Parathyroid adenoma (tissue), 2 donors: Measurements from ENCODE around the gene BANP.

Experiments
- H2AFZ ChIP-seq: fragments of 300-600 bp; sonication (generic); one replicate; pipeline ENCODE4 v1.7.0; 2017; ENCODE audit warnings: antibody characterized with exemption, mild to moderate bottlenecking
- H3K27ac ChIP-seq: fragments of 300-600 bp; sonication (generic); one replicate; pipeline ENCODE4 v1.7.0; 2017
- H3K27me3 ChIP-seq: fragments of 300-600 bp; sonication (generic); one replicate; pipeline ENCODE4 v1.7.0; 2017; ENCODE audit warnings: low read length; ENCODE audit not compliant: control insufficient read depth, insufficient read depth
- H3K36me3 ChIP-seq: fragments of 300-600 bp; sonication (generic); one replicate; pipeline ENCODE4 v1.7.0; 2017; ENCODE audit warnings: low read length; ENCODE audit not compliant: control insufficient read depth, insufficient read depth
- H3K4me1 ChIP-seq: fragments of 300-600 bp; sonication (generic); one replicate; pipeline ENCODE4 v1.7.0; 2017; ENCODE audit warnings: control low read depth
- H3K4me2 ChIP-seq: fragments of 300-600 bp; sonication (generic); one replicate; pipeline ENCODE4 v1.7.0; 2017; ENCODE audit warnings: low read length
- H3K4me3 ChIP-seq: fragments of 300-600 bp; sonication (generic); one replicate; pipeline ENCODE4 v1.7.0; 2017; ENCODE audit warnings: low read depth, low read length
- H3K79me2 ChIP-seq: fragments of 300-600 bp; sonication (generic); one replicate; pipeline ENCODE4 v1.7.0; 2017; ENCODE audit warnings: control low read depth
- H3K9ac ChIP-seq: fragments of 300-600 bp; sonication (generic); one replicate; pipeline ENCODE4 v1.7.0; 2017; ENCODE audit warnings: mild to moderate bottlenecking
- H3K9me3 ChIP-seq: fragments of 300-600 bp; sonication (generic); one replicate; pipeline ENCODE4 v1.7.0; 2017; ENCODE audit warnings: low read length; ENCODE audit not compliant: control insufficient read depth
- TF ChIP-seq, protein P1 (sequence below): fragments of 300-600 bp; sonication (generic); IDR thresholded peaks from one replicate; pipeline ENCODE4 v1.7.0; 2017; ENCODE audit warnings: antibody characterized with exemption, mild to moderate bottlenecking
- donor health status: primary hyperparathyroidism.

The BANP gene

DNA sequence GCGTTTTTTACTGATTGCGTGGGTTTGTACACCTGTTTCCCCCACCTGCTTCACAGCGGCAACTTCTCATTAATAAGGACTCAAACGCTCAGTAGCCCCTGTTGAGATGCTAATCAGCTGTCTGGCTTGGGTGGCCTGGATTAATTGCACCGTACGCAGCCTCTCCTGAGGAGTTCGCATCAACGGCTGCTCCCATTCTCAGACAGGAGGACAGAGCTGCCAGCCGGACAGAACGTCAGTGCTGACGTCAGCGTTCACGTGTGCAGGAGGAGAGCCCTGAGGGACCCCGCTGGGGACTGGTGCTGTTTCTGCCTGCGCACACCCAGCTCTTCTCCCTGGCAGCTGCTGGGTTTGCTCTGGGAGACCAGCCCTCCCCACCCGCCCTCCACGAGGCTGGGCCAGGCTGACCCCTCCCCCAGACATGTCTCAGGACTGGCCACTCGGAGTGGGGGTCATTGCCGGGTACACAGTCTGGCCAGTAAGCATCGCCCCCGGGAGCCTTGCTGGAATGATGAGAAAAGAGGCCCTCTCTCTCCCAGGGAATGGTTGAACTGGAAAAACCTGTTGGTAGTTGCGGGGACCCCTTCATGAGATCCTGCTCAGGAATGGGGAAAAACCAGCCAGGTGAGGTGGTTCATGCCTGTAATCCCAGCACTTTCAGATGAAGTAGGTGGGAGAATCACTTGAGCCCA lies 5.7 kb upstream of the BANP start:
- Histone ChIP-seq H3K4me3 (peak overlapping the region; percentile 41), H3K79me2 (no peaks in the 10 kb centered on the region), H3K9me3 (no peaks in the 10 kb centered on the region), H2AFZ (peak overlapping the region; percentile 87), H3K9ac (no peak overlapping the region), H3K4me2 (peak overlapping the region; percentile 68), H3K36me3 (no peaks in the 10 kb centered on the region), H3K27me3 (no peaks in the 10 kb centered on the region), H3K27ac (peak overlapping the region; percentile 43), H3K4me1 (no peaks in the 10 kb centered on the region)
- TF ChIP-seq, protein P1, sequence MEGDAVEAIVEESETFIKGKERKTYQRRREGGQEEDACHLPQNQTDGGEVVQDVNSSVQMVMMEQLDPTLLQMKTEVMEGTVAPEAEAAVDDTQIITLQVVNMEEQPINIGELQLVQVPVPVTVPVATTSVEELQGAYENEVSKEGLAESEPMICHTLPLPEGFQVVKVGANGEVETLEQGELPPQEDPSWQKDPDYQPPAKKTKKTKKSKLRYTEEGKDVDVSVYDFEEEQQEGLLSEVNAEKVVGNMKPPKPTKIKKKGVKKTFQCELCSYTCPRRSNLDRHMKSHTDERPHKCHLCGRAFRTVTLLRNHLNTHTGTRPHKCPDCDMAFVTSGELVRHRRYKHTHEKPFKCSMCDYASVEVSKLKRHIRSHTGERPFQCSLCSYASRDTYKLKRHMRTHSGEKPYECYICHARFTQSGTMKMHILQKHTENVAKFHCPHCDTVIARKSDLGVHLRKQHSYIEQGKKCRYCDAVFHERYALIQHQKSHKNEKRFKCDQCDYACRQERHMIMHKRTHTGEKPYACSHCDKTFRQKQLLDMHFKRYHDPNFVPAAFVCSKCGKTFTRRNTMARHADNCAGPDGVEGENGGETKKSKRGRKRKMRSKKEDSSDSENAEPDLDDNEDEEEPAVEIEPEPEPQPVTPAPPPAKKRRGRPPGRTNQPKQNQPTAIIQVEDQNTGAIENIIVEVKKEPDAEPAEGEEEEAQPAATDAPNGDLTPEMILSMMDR = no peak

GRCh38 chr16:87946596-87947347 lies 4.5 kb upstream of the BANP start:
- TF ChIP-seq, protein P1 = no peak
- H3K36me3 ChIP-seq = no peaks in the 10 kb centered on the region
- H2AFZ ChIP-seq = no peak overlapping the region
- no peak overlapping the region for H3K4me3 ChIP-seq
- no peak overlapping the region for H3K9ac ChIP-seq
- H3K79me2 ChIP-seq = peaks cover 2% of the 10 kb centered on the region
- H3K27ac ChIP-seq = peak overlapping the region; percentile 43
- no peaks in the 10 kb centered on the region for H3K9me3 ChIP-seq
- no peaks in the 10 kb centered on the region for H3K27me3 ChIP-seq
- H3K4me2 ChIP-seq = no peak overlapping the region
- no peaks in the 10 kb centered on the region for H3K4me1 ChIP-seq

- Histone ChIP-seq H3K79me2 (peaks cover 7% of the 10 kb centered on the region), H3K9me3 (no peaks in the 10 kb centered on the region), H2AFZ (peak overlapping the region; percentile 69), H3K4me3 (no peak overlapping the region), H3K4me1 (no peaks in the 10 kb centered on the region), H3K27ac (peak overlapping the region; percentile 25), H3K36me3 (no peaks in the 10 kb centered on the region), H3K4me2 (no peak overlapping the region), H3K27me3 (no peaks in the 10 kb centered on the region), H3K9ac (no peak overlapping the region)
- TF ChIP-seq, protein P1 = no peak
Observed at GRCh38 chr16:87947356-87948118, 3.7 kb upstream of the BANP start.

GRCh38 chr16:87948119-87948545 lies 3.1 kb upstream of the BANP start:
- Histone ChIP-seq H3K9ac (no peak overlapping the region), H3K27me3 (no peaks in the 10 kb centered on the region), H3K27ac (peak overlapping the region; percentile 25)

More at GRCh38 chr16:87948119-87948545, 3.1 kb upstream of the BANP start:
- peak overlapping the region; percentile 69 for H2AFZ ChIP-seq
- TF ChIP-seq, protein P1 = no peak
- no peaks in the 10 kb centered on the region for H3K9me3 ChIP-seq
- peaks cover 5% of the 10 kb centered on the region for H3K4me1 ChIP-seq
- H3K4me2 ChIP-seq = no peak overlapping the region
- H3K79me2 ChIP-seq = peaks cover 10% of the 10 kb centered on the region
- no peak overlapping the region for H3K4me3 ChIP-seq
- no peaks in the 10 kb centered on the region for H3K36me3 ChIP-seq
